ENCODE results near the gene UFSP1. TPM values are rescaled to one million over a fixed set of nuclear protein-coding genes. Genes with fewer than 3 reads are reported as not detected.

UFSP1 gene
- total RNA-seq, 1 donor from 2014 or later, result 2.4 TPM

Small RNA genes within 50 kb of the gene (microRNA-seq; reads per million reads assigned to microRNA genes)
- not detected for gene MIR6875

Other genes starting within 250 kb of the UFSP1 start
- gene TFR2, start 248.2 kb downstream of the UFSP1 start, total RNA-seq, result 0.25 TPM
- gene ACTL6B, start 233.3 kb downstream of the UFSP1 start, total RNA-seq, result not detected
- 98.3 TPM for gene GNB2, start 216.0 kb downstream of the UFSP1 start, total RNA-seq
- gene GIGYF1, start 195.5 kb downstream of the UFSP1 start, total RNA-seq, result 24.5 TPM
- gene POP7, start 183.6 kb downstream of the UFSP1 start, total RNA-seq, result 30.6 TPM
- gene EPO, start 169.2 kb downstream of the UFSP1 start, total RNA-seq, result not detected
- gene ZAN, start 156.1 kb downstream of the UFSP1 start, total RNA-seq, result not detected
- gene EPHB4, start 62.2 kb downstream of the UFSP1 start, total RNA-seq, result 20.3 TPM
- gene SLC12A9, start 37.0 kb downstream of the UFSP1 start, total RNA-seq, result 10.9 TPM
- gene TRIP6, start 22.3 kb downstream of the UFSP1 start, total RNA-seq, result 11.7 TPM
- gene SRRT, start 14.6 kb downstream of the UFSP1 start, total RNA-seq, result 51.3 TPM
- gene ACHE, start 6.2 kb upstream of the UFSP1 start, total RNA-seq, result 0.49 TPM
- 0.19 TPM for gene MUC3A, start 59.8 kb upstream of the UFSP1 start, total RNA-seq
- 0.30 TPM for gene MUC12, start 79.8 kb upstream of the UFSP1 start, total RNA-seq
- gene MUC17, start 130.4 kb upstream of the UFSP1 start, total RNA-seq, result not detected
- gene TRIM56, start 195.8 kb upstream of the UFSP1 start, total RNA-seq, result 17.0 TPM
- 4.3 TPM for gene SERPINE1, start 237.4 kb upstream of the UFSP1 start, total RNA-seq